Retina (tissue), 1 donor: ENCODE measurements around the gene MAP1LC3A.
A peak's percentile ranks its signal among the peaks of the same experiment; 100 is the strongest.
"Not testable (repeated sequence)": the region's sequence is repeated elsewhere in the genome, so short reads cannot be mapped to it uniquely, and the experiment has no call there.

Experiments used
- DNase-seq: peaks from one replicate; pipeline ENCODE4 v3.0.0-alpha.2; 2016

MAP1LC3A gene

GRCh38 chr20:34558320-34559218 lies at the start of gene MAP1LC3A:
MAP1LC3A (plus strand) TSS chr20:34558718; CDS start chr20:34558869, 151 bp downstream.
- peak; percentile 93 for DNase-seq

DNA sequence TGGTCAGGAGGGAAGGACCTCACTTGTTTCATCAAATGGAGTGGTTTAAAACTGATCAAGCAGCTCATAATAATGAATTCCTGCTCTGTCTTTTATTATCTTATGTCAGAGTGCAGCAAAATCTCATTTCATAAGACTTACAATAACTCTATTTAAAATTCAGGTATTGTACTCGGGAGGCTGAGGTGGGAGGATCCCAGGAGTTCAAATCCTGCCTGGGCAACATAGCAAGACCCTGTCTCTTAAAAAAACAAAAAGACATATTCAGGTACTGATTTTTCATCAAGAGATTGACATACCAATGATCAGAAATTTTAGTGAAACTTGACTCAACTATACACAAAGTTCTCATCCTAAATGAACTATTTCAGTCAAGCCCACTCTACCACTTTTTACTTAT lies 47.9 kb upstream of the MAP1LC3A start:
- DNase-seq = no peak

DNA sequence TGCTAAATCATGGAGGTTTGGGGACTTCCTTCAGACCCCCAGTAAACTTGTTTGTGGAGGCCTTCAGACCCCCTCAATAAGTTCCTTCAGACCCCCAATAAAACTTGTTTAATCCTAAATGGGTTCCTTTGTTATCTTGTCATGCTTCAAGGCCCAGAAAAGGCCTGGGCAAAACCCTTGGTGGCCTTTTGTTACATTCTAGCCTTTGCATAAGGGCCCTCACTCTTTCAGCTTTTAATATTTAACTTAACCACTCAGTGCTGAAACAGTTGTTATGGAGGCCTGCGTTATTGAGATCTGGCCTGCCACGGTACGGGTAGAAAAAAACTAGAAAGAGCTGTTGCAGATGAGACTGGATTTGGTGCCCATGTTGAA lies 46.6 kb upstream of the MAP1LC3A start:
- no peak for DNase-seq

DNA sequence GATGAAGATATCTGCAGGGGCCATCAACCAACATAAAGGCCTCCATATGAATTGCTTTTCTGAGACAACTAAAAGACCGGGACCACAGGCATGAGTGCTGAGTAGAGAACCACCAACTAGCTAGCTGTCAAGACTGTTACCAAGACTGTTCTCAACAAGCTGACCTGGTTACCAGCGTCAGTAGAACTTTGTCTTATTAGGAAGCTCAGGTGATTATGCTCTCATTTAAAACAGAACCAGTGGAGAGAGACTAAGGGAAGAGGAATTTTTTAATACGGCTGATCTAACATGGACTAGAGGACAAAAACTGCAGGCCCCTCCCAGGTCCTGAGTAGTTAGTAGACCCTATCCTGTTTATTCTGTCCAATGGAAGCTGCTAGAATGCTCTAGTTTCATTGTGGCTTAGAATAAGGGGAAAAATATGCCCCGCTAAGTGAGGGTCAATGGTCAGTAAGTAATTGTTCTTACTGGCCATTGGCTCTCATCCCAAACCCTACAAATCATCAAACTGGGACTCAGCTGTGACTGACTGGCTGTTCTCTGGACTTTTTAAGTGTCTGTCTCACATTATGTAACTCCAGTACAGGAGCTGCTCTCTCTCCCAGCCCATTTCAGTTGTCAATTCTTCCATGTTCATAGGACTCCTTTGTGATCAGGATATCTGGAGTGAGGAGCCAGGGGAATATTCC lies 46.1 kb upstream of the MAP1LC3A start:
- no peak for DNase-seq

DNA sequence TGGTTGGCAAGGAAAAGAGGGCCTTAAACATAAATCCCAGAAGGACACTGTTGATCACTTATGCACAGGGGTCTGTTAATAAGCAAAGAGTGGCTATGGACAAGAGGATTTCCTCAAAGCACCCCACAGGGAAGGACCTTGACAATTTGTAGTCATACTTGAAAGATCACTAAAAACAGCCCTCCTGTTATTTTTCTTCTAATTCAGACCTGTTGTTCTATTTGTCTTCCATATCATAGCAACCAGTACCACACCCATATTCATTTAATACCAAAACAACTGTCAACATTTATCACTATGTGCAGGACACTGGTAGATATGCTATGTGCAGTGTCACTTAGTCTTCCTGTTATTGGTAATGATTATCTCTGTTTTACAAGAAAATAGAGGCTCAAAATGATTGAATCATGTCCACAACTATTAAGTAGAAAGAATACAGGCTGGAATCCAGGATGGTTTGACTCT lies 45.5 kb upstream of the MAP1LC3A start:
- no peak for DNase-seq

GRCh38 chr20:34514034-34514433 lies 44.5 kb upstream of the MAP1LC3A start:
- not testable (repeated sequence) for DNase-seq

GRCh38 chr20:34514897-34515483 lies 43.5 kb upstream of the MAP1LC3A start:
- no peak for DNase-seq

GRCh38 chr20:34515484-34516246 lies 42.9 kb upstream of the MAP1LC3A start:
- peak; percentile 78 for DNase-seq

DNA sequence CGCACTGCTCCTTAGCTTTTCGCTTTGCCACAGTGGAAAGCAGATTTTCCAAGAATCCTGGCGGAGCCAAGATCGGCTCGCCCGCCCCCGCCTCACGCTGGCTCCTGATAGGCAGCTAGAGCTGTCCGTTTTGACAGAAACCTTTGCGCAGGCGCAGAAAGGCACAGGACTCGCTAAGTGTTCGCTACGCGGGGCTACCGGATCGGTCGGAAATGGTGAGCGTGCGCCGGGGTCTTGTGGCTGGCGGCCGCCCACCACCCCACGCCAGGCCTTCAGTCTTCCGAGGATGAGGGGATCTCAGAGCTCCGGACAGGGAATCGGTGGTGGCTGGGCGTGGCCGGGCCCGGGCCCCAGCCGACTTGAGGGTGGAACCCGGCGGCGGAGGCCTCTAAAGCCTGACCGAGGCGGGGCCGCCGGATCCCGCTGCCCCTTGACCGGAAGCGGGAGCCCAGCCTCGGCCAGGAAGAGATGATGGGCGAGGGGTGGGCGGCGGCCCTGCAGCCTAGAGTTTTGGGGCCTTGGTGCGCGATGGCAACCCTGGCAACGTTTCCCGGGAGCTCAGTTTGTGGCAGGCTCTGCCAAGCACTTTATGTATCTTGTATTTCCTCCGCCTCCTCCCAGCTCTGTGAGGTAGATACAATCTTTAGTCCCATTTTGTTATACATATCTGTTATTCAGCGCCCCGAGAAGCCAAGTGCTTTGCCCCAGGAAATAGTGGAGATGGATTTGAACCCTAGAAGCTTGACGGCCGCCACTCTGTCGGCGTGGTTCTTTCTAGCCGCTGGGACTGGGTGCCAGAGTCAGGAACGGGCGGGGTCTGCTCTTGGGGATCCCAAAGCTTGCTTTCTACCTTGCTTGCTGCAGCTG lies 42.0 kb upstream of the MAP1LC3A start, which contains the start of gene DYNLRB1:
TSS of gene DYNLRB1 (plus strand) at position 176 of the 867 bp plus-strand sequence. CDS start at position 213, 37 bp downstream.
- peak; percentile 99 for DNase-seq

GRCh38 chr20:34517114-34517505 lies 41.4 kb upstream of the MAP1LC3A start:
- no peak for DNase-seq

GRCh38 chr20:34518863-34519262 lies 39.7 kb upstream of the MAP1LC3A start:
- DNase-seq = not testable (repeated sequence)

DNA sequence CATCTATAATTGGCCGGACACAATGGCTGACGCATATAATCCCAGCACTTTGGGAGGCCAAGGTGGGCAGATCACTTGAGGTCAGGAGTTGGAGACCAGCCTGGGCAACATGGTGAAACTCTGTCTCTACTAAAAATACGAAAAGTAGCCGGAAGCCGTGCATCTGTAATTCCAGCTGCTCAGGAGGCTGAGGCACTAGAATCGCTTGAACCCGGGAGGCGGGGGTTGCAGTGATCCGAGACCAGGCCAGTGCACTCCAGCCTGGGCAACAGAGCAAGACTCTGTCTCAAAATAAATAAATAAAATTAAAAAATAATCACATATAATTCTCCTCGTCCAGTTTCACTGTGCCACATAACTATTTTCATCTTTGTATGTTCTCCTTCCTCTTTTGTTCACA lies 38.7 kb upstream of the MAP1LC3A start:
- not testable (repeated sequence) for DNase-seq

GRCh38 chr20:34522969-34523871 lies 35.3 kb upstream of the MAP1LC3A start:
- peak; percentile 40 for DNase-seq

DNA sequence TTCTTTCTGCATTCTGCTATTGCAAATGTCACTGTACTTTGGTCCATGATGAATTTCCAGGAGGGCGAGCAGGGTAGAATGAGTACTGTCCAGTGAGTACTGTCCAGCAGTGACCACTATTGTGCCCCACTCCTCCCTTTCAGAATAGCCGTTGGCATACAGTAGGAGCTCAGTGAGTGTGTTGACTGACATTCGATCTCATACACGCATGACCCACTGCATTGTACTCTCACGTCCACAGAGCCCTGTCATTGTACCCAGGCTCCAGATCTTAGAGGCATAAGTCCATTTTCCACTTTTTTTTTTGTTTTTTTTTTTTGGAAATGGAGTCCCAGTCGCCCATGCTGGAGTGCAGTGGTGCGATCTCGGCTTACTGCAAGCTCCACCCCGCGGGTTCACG lies 34.1 kb upstream of the MAP1LC3A start:
- DNase-seq = no peak

GRCh38 chr20:34525342-34525708 lies 33.2 kb upstream of the MAP1LC3A start:
- DNase-seq = no peak

DNA sequence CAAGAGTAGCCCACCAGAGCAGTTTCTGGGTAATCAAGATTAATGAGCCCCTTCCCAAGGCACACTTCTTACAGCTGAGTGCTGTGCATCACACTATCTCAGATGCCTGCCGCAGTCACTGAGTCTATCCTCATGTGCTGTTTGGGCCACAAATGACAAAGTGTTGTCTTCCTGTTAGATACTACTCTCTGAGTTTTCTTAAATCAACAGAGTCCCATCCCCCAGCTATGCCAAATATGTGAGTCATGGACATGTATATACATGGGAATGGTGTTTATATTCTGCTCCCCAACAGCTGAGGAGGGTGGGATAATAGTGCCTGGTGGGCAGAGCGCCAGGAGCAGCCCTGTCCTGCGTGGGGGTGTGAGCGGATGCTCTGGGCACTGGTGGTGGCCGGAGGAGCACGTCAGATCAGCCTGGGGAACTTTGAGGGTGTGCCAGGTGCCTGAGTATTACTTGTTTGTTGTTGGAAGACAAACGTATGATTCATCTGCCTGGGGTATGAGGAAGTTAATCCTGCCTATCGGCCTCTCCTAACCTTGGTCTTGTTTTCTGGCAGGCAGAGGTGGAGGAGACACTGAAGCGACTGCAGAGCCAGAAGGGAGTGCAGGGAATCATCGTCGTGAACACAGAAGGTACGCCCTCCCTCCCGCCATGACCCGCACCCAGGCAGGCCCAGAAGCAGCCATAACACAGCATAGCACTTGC lies 32.7 kb upstream of the MAP1LC3A start:
- DNase-seq = no peak

DNA sequence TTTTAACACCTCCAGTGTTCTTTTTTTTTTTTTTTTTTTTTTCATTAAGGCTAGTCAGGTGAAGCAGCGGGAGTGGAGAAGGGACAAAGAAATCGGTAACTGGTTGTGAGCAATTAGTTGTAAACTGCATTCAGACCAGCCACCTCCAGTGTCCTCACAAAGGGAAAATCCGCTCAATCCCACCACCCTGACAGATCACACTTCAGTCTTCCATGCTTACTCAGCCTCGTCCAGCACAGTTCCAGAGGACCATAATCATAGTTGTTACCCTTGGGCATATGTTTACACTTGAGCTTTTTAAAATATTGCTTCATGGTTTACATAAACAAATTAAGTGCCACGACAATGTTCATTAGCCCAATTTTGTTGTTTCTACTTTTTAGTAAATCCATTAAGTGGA lies 32.1 kb upstream of the MAP1LC3A start:
- DNase-seq = no peak

DNA sequence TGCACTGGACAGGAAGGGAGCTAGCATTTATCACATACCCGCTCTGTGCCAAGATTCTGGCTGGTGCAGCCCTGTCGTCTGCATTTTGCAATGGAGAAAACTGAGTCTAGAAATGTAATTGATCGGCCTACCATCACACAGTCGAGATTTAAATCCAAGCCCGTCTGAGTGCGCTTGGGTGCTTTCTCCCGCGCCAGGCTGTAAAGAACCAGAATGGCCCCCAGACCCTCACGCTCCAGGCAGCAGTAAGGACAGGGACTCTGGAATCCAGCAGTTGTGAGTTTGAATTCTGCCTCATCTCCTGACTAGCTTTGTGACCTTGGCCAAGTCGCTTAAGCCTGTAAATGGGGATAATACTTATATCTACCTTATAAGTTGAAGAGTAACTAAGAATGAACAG lies 31.5 kb upstream of the MAP1LC3A start:
- no peak for DNase-seq

DNA sequence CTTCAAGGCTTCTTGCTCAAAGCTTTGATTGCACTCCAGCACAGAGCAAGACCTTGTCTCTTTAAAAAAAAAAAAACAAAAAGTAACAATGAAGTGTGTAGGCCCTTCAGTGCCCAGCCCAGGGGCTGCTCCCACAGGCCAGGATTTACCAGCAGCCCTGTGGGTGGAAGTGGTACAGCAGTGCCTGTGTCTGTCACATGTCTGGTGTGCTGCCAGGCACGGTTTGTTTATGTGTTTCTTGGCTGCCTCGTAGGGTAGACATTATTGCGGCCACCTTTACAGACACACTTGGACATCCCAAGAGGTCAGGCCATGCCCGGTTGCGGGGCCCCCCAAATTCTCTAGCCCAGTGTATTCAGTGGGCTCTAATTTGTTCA lies 29.6 kb upstream of the MAP1LC3A start:
- DNase-seq = no peak

- DNase-seq = no peak
These were observed 28.8 kb upstream of the MAP1LC3A start for GRCh38 chr20:34529742-34530141.
